CD4-positive, alpha-beta T cell treated with Interleukin-2 at 100 ng/mL for 4 hours (primary cell): Measurements from ENCODE around the gene GMPR2.

Experiments
- DNase-seq: peaks from one replicate; pipeline ENCODE4 v3.0.0-alpha.2; 2020; ENCODE audit warnings: low spot score

Gene GMPR2

DNA sequence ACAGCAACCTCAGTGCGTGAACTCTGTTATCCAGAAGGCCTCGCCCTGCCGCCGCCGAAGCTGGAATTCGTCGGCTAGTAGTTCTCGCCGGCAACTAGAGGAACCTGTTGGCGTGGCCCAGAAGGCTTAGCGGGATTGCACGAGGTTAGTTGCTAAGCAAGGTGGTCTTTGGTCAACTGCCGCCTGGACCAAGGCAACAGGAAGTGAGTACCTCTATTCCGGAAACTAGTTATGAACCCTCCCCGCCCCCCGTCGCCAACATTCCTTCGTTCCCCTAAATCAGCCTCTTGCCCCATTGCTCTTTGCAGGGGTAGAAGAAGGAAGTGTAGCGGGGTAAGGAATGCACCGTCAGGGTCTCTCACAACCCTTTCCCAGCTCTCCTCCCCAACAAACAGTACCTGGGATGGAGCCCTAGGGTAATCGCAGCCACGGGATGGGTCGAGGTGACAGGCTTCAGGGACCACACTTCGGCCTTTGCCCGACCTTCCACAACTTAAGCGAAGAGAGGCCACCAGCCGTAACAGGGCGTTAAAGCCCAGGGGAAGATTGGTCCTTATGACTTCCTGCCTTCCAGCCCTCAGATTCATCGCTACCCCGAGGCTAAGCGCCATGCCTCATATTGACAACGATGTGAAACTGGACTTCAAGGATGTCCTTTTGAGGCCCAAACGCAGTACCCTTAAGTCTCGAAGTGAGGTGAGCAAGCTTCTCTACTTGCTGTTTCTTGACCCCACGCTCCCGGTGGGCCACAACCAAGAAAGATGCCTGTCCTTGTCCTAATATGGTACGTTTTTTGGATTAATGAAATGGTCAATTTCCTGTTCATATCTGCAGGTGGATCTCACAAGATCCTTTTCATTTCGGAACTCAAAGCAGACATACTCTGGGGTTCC, at the start of gene GMPR2:
TSS of gene GMPR2 (plus strand) at position 285 of the 893 bp plus-strand sequence. CDS start at position 610, 325 bp downstream.
- no peak for DNase-seq

DNA sequence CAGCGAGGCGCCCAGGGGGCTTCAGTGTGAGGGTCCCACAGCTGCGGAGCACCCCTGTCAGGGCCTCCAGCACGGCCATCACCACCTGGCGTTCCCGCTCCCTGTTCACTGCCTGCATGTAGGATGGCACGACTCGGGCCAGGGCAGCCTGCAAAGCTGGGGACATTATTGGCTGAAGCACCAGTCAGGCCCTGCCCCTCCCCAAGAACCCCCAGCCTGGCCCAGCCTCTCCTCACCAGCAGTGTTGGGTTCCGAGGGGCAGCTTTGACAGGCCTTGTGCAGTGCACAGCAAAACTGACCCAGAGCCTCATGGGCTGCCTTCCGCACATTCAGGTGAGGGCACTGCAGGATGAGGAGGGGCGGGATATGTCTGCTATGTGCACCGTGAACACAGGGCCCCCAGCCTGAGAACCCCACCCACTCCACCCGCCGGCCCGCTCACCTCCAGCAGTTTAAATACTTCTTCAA, 49.7 kb upstream of the GMPR2 start:
- no peak for DNase-seq

DNA sequence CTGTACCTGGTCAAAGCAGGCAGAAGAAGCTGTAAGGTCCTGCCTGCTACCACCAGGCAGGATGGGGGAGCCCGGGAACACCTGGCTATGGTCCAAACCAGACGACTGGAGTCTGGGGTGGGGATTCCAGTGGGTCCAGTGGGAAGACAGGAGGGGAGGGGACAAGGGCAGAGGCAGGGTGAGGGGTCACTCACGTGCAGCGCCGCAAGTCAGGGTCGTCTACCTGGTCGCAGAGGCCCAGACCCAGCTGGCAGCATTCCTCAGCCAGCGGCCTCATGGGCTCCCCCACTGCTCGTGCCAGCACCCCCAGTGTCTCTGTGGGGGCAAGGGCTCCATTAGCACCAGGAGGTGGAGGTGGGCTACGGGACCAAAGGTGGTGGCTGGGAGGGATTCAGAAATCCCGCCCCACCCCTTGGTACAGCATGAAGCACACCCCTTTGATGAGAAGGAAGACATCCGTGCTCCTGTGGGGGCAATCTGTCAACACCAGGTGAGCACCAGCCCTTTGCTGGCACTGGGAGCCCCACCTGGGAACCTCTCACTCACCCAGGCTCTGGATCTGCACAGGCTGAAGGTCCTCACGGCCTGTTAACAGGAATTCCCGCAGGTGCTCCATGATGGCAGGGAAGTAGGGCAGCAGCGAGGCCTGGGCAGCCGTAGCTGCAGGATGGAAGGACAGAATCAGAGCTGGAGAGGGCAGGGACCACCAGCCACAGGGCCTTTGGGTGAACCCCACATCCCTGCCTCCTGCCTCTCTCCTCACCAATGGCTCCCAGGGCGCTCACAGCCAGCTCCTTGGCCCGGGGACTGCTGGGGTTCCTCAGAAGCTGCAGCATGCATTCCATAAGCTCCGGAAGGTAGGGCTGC, 48.4 kb upstream of the GMPR2 start:
- DNase-seq, result no peak

DNA sequence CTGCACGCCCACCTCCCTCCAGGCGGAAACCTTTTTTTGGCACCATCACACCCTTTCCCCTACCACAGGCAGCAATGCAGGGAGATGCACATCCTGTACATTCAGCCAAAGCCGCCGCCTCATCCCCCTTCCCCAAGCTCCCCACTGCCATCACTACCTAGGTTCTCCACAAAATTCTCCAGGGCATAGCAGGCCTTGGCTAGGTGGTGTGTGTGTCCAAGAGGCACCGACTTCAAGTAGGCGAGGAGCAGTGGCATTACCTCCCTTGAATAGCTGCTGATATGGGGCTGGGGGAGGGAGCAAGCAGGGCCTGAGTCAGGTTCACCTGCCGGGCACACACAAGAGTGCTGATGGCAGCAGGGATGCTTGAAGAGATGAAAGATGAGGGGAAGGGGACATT, 47.7 kb upstream of the GMPR2 start:
- no peak for DNase-seq

DNA sequence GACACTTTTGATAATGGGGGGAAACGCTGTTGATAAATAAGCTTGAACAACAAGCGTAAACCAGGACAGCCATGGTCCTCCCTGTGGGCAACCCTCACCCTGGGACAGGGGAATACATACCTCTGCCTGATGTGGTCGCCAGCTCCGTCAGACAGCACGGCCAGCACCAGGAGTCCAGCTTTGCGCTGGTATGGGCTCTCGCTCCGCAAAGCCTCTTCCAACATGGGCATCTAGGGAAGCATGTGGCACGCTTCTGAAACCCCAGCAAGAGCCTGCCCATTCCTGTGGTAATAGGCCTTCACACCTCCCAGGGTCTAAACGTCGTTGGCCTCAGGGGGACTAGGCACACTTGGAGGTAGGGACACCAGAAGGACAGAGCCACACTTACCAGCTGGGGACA, 47.0 kb upstream of the GMPR2 start:
- DNase-seq, result no peak

DNA sequence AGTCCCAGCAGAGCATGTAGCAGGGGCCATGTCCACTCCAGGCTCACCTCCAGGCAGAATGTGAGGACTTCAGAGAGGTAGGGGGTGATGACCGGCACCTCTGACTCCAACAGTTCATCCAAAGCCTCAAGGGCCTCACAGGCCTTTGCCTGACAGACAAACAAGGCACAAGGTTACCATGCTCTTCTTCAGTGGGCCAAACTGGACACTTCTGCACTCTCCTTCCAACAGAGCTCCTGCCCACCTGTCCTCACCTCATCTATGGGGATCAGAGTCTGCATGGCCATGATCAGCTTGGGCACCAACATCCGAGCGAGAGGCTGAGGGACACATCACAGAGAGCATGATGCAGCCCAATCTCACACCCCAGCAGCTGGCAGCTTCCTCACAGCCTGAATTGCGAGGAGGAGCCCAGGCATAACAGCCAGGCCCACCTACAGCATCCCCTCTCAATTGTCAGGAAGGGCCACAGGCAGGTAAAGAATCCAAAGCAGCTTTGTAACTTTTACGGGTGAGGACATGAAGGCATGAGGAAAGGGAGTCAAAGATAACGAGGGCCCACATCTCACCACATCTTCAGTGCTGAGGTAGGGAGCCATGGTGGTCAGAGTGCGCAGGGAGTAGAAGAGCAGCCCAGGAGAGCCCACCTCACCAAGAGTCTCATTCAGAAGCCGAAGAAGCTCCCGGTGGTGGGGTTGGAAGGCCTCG, 45.7 kb upstream of the GMPR2 start:
- DNase-seq, result no peak

DNA sequence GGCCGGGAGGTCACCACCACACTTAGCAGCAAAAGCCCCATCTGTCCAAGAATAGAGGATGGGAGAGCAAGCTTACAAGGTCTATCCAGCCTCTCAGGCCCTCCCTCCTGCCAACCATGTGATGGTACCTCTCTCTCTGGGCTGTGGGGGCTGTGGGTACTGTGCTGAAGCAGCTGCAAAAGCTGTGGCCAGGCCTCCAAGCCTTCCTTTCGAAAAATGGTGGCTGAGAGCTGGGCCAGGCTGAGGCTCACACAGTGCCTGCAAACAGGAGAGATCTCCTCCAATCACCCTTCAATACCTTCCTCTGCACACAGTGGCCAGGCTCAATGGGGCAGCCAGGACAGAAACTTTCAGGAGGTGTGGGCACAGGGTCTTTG, 45.2 kb upstream of the GMPR2 start:
- DNase-seq, result no peak

DNA sequence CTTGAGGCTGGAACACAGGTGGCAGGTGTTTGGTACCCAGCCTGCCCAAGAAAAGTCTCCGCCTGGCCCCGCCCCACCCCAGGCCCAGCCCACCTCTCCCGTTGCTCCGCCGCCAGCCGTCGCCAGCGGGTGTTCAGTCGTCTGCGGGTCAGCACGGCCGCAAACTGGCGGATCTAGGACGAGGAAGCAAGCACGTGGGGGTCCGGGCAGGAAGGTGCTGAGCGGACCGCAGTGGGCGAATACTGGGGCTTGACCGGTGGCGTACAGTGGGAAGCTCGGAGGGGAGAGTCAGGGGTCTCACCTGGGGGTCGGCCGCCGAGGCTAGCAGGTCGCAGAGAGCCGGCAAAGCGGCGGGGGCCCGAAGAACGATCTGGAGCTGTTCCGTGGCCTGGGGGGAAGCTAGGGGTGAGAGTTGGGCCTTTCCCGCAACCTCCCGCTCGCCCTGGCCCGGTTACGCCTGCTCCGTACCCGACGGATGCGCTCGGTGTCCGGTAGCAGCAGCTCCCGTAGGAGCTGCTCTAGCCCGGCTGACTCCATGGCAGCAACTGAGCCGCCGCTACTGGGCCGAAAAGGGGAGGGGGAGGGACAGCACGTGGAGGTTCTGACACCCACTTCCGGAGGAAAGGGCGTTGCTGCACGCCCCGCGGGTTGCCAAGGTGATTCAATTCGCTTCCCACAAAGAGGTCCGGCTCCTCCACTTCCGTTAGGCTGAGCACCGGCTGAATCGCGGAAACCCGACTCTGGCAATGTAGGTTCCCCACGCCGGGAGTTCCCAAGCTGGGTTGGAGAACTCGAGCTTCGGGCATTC, 44.3 kb upstream of the GMPR2 start, which contains the start of gene IPO4:
TSS of gene IPO4 (minus strand) at position 566 of the 808 bp plus-strand sequence. CDS start at position 537, 29 bp downstream.
- peak; percentile 97 for DNase-seq

DNA sequence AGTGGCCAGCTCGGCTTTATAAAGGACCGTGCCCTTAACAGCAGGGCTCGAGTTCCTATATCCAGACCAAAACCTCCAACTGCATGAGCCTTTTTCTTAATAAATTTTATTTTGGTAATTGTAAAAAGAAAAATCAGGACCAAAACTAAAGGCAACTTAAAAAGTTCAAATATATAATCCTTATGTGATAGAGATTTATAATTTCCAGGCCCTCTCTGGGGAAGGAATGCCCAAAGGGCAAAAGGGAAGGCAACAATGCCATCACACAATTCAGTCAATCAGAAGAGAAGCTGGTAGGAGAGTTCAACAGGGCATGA, 43.7 kb upstream of the GMPR2 start:
- no peak for DNase-seq

DNA sequence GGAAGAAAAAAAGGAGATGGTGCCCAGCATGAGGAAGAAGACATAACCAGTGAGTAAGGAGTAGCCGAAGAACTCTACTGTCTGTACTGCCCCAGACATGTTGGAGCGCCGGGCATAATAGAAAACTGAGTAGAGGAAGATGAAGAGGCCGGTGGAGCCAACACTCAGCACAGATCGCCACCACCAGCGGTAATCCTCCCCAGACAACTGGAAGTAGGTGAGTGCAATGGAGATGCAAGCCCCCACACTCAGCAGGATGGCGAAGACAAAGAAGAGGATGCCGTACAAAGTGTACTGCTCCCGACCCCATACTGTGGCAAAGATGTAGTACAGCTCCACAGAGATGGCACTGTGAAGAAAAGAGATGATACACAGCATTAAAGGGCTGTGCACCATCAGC, 43.3 kb upstream of the GMPR2 start:
- DNase-seq, result no peak

DNA sequence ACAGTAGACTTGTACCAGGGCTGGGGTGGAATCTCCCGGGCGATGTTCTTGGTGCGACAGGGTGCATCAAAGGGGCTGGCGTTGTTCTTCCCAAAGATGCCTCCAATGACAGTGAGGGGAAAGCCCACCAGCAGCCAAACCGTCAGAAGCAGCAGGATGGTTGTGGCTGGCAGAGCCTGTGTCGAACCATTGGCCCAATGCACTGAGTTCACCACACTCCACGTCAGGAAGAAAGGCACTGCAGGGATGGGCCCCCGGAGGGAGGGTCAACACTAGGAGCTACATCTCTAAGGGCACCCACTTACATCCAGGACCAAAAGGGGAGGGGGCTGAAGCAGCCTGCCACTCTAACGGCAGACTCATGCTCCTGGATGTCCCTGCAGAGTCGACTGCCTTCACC, 42.3 kb upstream of the GMPR2 start:
- DNase-seq, result no peak

DNA sequence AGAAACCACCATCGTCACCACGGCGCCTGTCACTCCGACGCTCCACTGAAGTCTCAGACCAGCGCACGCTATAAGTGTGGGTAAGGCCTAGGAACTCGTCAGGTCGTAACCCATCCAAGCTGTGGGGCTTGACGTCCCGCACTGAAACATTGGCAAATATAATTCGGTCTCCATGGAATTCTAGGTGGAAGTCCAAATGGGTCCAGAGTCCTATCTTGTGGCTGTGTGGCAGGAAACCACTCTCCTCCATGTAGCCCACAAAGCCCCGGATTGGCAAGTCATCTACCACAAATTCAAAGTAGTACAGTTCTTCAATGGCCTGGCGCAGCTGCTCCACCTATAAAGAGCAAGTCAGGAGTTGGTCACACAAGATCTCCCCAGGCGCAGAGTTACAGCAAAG, 39.8 kb upstream of the GMPR2 start:
- no peak for DNase-seq

DNA sequence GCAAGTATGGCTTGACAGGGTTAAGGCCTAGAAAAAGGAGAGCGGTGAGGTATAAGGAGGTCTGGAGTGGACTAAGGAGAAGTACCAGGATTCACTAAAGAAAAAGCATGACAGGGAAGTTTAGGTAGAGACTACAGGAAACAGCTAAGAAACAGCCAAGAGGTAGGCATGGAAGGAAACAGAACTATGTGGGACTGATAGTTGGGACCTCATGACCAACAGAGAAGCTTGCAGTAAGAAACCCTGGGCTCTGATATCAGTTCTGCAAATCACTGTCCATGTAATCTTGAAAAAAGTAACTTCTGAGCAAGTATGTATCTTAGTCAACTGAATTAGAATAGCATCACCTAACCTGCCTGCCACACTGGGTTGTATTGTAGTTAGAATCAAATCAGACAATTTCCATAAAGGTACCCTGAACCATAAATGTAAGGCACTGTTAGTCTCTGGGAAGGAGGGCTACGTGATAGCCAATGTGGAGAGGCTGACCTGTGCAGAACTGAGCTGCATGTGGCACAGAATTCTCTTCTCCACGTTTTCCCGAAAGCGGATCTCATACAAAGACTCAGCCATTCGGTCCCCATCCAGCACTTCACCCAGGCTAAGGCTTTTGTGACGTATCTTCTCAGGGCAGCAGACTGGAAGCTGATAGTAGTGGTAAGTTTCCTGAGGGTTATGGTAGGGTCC, 38.4 kb upstream of the GMPR2 start:
- no peak for DNase-seq

DNA sequence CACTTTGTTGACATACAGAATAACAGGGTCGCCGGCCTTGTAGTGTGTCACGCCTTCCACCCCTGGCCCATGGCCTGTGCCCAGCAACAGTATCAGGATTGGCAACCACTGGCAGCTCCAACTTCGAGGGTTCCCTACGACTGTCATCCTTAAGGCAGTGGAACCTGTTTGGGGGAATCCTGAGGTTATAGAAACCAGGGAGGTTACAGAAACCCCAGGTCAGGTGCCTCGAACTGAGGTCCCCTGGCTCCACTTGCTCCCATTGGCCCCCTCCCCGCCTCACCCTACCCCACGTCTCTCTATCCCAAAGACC, 37.9 kb upstream of the GMPR2 start:
- DNase-seq, result no peak

DNA sequence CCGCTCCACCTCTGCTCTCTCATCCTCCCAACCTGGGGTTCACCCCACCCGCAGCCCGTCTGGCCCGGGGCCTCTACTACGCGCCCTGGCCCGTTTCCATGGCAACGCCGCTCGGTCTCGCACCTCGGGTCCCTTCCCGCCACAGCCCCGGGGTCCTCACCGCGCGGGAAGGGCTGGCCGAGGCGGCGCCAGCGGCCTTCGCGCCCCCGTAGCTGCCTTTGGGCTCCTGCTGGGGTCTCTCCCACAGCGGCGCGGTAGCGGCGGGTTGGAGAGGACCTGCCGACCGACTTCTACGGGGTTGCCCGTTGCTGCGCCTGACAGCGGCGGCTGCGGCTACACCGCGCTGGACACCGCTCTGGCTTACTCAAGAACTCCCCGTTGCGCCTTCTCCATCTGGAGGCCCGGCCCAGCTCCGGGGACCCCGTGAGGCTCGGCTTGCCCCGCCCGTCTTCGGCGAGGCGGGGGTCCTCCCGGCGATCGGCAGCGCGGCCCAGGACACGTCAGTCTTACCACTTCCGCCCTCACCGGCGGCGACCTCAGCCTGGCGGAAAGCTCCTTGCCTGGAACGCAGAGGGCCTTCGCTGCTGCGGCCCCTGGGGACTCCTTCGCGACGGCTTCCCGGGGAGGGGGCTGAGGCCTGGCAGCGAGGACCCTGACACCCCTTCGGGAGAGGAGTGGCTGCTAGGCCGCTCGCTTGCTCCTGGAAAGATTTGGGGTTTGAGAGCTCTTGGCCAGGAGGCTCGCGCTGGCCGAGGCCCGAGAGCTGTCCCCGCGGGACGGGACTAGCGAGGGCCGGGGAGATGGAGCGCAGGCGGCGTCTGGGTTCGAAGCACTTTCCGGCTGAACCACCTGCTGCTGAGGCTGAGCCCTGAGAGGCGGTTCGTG, 37.3 kb upstream of the GMPR2 start, which contains the start of gene TM9SF1:
TSS of gene TM9SF1 (minus strand) at position 256 of the 885 bp plus-strand sequence. CDS start 422 bp downstream, outside the sequence.
- peak; percentile 89 for DNase-seq

DNA sequence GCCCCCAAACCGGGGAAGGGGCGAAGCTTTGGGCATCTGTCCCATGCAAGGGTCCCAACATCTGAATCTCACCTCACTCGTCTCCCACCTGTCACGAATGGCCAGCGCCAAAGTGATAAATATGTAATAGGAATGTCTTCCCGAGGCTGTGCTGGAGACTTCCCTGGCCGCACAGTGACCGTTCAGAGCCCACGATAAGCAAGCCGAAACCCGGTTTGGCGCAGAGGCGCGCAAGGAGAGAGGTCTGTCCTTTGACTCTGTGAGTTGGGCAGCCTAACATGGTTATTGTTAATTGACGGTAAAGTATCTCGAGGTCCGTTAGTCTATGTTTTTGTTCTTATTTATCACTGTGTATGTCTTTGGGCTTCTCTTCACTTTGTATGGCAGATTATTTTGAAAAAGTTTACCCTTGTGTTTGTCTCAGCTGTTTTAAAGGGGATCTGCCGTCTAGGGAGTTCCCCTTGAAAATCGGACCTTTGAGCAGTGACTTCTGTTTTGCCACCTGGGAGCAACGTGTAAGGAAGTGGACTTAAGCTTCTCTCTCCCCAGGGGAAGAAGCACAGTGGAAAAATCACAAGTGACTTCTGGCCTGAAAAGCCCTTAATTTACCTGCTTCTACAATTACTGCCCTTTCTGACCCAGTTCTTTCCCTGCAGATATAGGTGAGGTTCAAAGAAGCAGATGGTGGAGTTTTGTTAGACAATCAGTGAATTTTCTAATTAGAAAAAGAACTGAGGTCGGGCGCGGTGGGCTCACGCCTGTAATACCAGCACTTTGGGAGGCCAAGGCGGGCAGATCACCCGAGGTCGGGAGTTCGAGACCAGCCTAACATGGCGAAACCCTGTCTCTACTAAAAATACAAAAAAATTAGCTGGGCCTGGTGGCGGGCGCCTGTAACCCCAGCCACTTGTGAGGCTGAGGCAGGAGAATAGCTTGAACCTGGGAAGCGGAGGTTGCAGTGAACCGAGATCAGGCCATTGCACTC, 36.4 kb upstream of the GMPR2 start:
- DNase-seq, result no peak

DNA sequence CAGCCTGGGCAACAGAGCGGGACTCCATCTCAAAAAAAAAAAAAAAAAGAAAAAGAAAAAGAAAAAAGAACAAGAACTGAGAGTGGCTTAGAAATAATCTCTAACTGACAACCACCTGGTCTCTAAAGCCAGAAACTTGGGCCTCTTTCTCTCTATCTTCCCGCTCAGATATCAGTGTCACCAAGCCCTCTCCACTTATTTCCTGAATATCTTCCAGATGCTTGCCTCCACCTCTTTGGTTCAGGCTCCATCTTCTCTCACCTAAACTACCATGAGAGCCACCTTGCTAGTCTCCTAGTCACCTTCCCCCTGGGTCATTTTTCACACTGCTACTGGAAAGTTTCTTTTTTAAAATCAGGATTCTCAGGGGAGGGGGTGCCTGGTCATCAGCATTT, 35.7 kb upstream of the GMPR2 start:
- no peak for DNase-seq

DNA sequence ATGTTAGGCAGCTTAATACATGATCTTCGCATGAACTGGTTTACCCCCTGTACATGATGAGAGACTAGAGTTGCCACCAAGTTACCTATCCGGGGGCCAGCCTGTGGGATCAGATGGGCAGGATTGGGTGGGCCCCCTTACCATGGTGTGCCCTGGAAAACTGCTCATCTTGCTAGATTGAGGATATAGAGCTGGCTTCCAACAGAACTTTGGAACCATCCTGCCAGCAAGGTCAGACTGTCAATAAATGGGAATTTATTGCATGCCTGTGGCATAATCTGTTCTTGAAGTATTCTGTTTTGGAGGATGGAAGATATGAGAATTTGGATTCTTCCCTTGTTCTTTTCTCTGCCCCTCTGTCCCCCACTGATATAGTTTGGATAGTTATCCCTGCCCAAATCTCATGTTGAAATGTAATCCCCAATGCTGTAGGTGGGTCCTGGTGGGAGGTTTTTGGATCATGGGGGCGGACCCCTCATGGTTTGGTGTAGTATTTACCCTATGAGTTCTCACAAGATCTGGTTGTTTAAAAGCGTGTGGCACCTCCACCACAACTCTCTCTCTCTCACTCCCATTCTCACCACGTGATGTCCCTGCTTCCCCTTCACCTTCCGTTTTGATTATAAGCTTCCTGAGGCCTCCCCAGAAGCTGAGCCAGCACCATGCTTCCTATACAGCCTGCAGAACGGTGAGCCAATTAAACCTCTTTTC, 33.8 kb upstream of the GMPR2 start:
- no peak for DNase-seq
